ENCODE data around the gene CARMIL1. TPM values are rescaled to one million over a fixed set of nuclear protein-coding genes. Genes with fewer than 3 reads are reported as not detected.

The CARMIL1 gene
- total RNA-seq, 4 donors from 2014 or later: 6.2 to 17.2 (median 11.5) TPM

DNA sequence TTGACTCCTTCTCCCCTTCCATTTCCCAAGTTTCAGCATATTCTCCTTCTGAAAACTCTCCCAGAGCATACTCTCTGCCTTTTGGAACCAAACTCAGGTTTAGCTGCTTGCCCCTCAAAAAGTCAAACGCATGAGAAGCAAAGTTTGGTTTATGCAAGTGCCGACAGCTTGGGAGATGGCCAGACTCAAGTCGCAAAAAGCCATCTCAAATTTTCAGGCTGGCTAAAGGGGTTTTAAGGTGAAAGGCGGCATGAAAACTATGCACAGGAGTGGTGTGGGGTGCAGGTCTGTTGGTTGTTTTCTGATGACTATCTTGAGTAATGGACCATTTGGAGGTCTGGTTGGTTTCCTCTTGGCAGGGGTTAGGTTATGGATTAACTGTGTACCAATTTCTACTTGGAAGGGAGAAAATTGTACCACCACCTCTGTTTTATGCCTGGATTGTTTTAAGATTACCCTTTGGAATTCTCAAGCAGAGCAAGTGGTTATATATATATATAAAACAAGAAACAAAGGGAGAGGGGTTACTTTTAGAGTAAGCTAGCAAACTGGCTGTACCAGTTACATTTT is 320.4 kb downstream of the CARMIL1 start:
- Histone ChIP-seq H3K4me3 (no peak overlapping the region), H3K36me3 (peaks cover 0 to 7% of the 10 kb centered on the region in 2 donors), H3K4me1 (no peaks in the 10 kb centered on the region), H3K27me3 (no peaks in the 10 kb centered on the region), H3K9me3 (no peaks in the 10 kb centered on the region), H3K27ac (no peak overlapping the region)
- WGBS, 2 donors (ENCODE audit: low coverage in 1 of 2): 74 to 100% methylated on average over 1 to 3 of the region's 4 CpGs
- TF ChIP-seq POLR2A (IDR thresholded peaks at IDR 0.05): no peak
- no peak for TF ChIP-seq EP300 (IDR thresholded peaks at IDR 0.05)
- TF ChIP-seq POLR2AphosphoS5 (IDR thresholded peaks at IDR 0.05): no peak
- TF ChIP-seq, protein P1, sequence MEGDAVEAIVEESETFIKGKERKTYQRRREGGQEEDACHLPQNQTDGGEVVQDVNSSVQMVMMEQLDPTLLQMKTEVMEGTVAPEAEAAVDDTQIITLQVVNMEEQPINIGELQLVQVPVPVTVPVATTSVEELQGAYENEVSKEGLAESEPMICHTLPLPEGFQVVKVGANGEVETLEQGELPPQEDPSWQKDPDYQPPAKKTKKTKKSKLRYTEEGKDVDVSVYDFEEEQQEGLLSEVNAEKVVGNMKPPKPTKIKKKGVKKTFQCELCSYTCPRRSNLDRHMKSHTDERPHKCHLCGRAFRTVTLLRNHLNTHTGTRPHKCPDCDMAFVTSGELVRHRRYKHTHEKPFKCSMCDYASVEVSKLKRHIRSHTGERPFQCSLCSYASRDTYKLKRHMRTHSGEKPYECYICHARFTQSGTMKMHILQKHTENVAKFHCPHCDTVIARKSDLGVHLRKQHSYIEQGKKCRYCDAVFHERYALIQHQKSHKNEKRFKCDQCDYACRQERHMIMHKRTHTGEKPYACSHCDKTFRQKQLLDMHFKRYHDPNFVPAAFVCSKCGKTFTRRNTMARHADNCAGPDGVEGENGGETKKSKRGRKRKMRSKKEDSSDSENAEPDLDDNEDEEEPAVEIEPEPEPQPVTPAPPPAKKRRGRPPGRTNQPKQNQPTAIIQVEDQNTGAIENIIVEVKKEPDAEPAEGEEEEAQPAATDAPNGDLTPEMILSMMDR (IDR thresholded peaks at IDR 0.05): no peak
- no peak for ATAC-seq

- no peaks in the 10 kb centered on the region for H3K9me3 ChIP-seq
- 9 to 21% methylated on average over 4 of the region's 4 CpGs for WGBS, 2 donors (ENCODE audit: low coverage in 1 of 2)
- ATAC-seq: no peak
Observed at GRCh38 chr6:25601800-25602673, 322.9 kb downstream of the CARMIL1 start.

DNA sequence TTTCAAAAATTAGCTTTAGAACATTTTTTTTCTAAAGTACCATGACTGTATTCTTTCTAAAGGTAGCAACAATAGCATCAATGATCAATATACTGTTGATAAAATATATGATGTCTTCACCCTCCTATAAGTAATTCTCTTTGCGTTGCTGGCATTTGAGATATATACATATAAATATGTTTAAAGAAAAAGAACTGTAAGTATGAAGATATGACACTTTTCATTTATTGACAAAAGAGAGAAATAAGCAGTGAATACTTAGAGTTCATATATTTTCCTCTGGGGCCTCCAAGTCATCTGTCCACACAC is 323.5 kb downstream of the CARMIL1 start:
- H3K9me3 ChIP-seq: no peaks in the 10 kb centered on the region
- H3K36me3 ChIP-seq: peaks cover 0 to 5% of the 10 kb centered on the region in 2 donors
- H3K27ac ChIP-seq: no peak overlapping the region
- no peaks in the 10 kb centered on the region for H3K4me1 ChIP-seq
- WGBS, 2 donors (ENCODE audit: low coverage in 1 of 2): 85 to 100% methylated on average over 1 of the region's 1 CpG
- no peaks in the 10 kb centered on the region for H3K27me3 ChIP-seq
- ATAC-seq: no peak
- TF ChIP-seq POLR2A (IDR thresholded peaks at IDR 0.05) (no peak), POLR2AphosphoS5 (IDR thresholded peaks at IDR 0.05) (no peak), EP300 (IDR thresholded peaks at IDR 0.05) (no peak)
- TF ChIP-seq, protein P1 (IDR thresholded peaks at IDR 0.05): no peak
- H3K4me3 ChIP-seq: no peak overlapping the region

More at GRCh38 chr6:25601800-25602673, 322.9 kb downstream of the CARMIL1 start:
- H3K36me3 ChIP-seq: peaks cover 0 to 5% of the 10 kb centered on the region in 2 donors
- no peak overlapping the region for H3K27ac ChIP-seq
- no peak overlapping the region for H3K4me3 ChIP-seq
- no peaks in the 10 kb centered on the region for H3K27me3 ChIP-seq
- no peaks in the 10 kb centered on the region for H3K4me1 ChIP-seq
- TF ChIP-seq EP300 (IDR thresholded peaks at IDR 0.05): no peak
- TF ChIP-seq, protein P1 (IDR thresholded peaks at IDR 0.05): peak in 3 of 4 experiments; percentile 30 to 52 (median 43)

GRCh38 chr6:25603251-25603650 is 324.1 kb downstream of the CARMIL1 start:
- TF ChIP-seq POLR2AphosphoS5 (IDR thresholded peaks at IDR 0.05) (no peak), EP300 (IDR thresholded peaks at IDR 0.05) (no peak), POLR2A (IDR thresholded peaks at IDR 0.05) (no peak)
- TF ChIP-seq, protein P1 (IDR thresholded peaks at IDR 0.05): no peak
- H3K27me3 ChIP-seq: no peaks in the 10 kb centered on the region
- no peak for ATAC-seq
- WGBS, 2 donors (ENCODE audit: low coverage in 1 of 2): 88% methylated on average over 1 of the region's 1 CpG; no CpG with 5 or more reads in 1 of the 2 donors
- H3K4me3 ChIP-seq: no peak overlapping the region
- H3K27ac ChIP-seq: no peak overlapping the region
- no peaks in the 10 kb centered on the region for H3K4me1 ChIP-seq
- H3K9me3 ChIP-seq: no peaks in the 10 kb centered on the region
- H3K36me3 ChIP-seq: peaks cover 0 to 5% of the 10 kb centered on the region in 2 donors

DNA sequence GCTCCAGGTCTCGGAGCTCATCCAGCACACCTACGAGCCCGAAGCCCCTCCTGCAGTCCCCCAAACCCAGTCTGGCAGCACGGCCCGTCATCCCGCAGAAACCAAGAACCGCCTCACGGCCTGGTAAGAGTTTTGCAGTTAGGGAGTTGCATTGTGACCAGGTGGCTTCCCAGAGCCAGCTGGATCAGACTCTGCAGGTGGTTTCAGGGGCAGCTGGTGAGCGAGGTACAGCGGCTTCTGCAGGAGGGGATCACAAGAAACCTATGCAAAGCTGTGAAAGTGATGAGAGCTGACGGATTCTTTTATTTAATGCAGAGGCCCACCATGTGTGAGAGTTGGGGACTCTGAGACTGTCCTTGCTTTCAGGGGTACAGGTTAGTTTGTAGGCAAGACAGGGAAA is 327.0 kb downstream of the CARMIL1 start:
- Histone ChIP-seq H3K27me3 (no peaks in the 10 kb centered on the region), H3K9me3 (no peaks in the 10 kb centered on the region), H3K36me3 (peaks cover 0 to 6% of the 10 kb centered on the region in 2 donors), H3K27ac (no peak overlapping the region), H3K4me3 (no peak overlapping the region), H3K4me1 (no peaks in the 10 kb centered on the region)
- TF ChIP-seq, protein P1 (IDR thresholded peaks at IDR 0.05): no peak
- TF ChIP-seq POLR2AphosphoS5 (IDR thresholded peaks at IDR 0.05) (no peak), POLR2A (IDR thresholded peaks at IDR 0.05) (no peak), EP300 (IDR thresholded peaks at IDR 0.05) (no peak)
- 80 to 100% methylated on average over 1 to 2 of the region's 11 CpGs for WGBS, 2 donors (ENCODE audit: low coverage in 1 of 2)
- ATAC-seq: no peak
